HepG2 (cell line): ENCODE data around the gene VGLL4. TPM values are rescaled to one million over a fixed set of nuclear protein-coding genes. Genes with fewer than 3 reads are reported as not detected.
A peak's percentile ranks its signal among the peaks of the same experiment; 100 is the strongest.

Experiments used
- ATAC-seq: fragments of 200-7000 bp; cut with Tn5 transposase; 3 replicates; pipeline ENCODE4 v1.9.1; 2020; ENCODE audit warnings: mild to moderate bottlenecking, moderate library complexity
- BruUV-seq: library from RNA; stranded (reverse); fragments of 400-500 nt; replicated peaks from 2 replicates; lab custom pipeline; 2021; lab: Mats Ljungman, UMichigan
- CTCF ChIA-PET: fragments of 300-600 bp; formaldehyde crosslinking; extraction: SDS; loops from one replicate; lab custom pipeline; 2021; ENCODE audit warnings: low total read pairs, inconsistent platforms, low intra/inter-chr PET ratio; lab: Yijun Ruan, JAX
- POLR2A ChIA-PET: fragments of 350-600 bp; sonication (Branson Sonifier 250); formaldehyde crosslinking; loops from one replicate; lab custom pipeline; 2020; ENCODE audit warnings: antibody characterized with exemption, inconsistent platforms; lab: Yijun Ruan, JAX
- DNase-seq: peaks from one replicate; pipeline ENCODE4 v3.0.0-alpha.2; 2015; ENCODE audit warnings: low spot score
- FAIRE-seq: peaks from 3 replicates; lab custom pipeline; 2011; peaks lifted over from hg19 to GRCh38; lab: Jason Lieb, UNC
- H2AFZ ChIP-seq: one replicate; pipeline ENCODE4 v1.6.1; 2011; ENCODE audit warnings: low read length, inconsistent platforms
- H3K27ac ChIP-seq: fragments of 300-600 bp; 3 replicates; pipeline ENCODE4 v1.8.0; 2011; ENCODE audit warnings: mixed run types, mild to moderate bottlenecking, mixed read lengths, low read length, inconsistent platforms; ENCODE audit not compliant: insufficient read depth; ENCODE audit errors: extremely low read length
- H3K27me3 ChIP-seq, 2 experiments: fragments of 200-600 bp in 1 of 2; 2 replicates in 1 of 2; 3 replicates in 1 of 2; pipeline versions ENCODE4 v1.6.0 to v1.8.0; 2011; ENCODE audit warnings: low read length in 2 of 2, mild to moderate bottlenecking in 2 of 2, moderate library complexity in 2 of 2, inconsistent platforms in 1 of 2; ENCODE audit not compliant: insufficient read depth in 2 of 2, control insufficient read depth in 1 of 2
- H3K36me3 ChIP-seq, 2 experiments: fragments of 200-600 bp in 1 of 2; replicated peaks in 1 of 2; 2 replicates in 1 of 2; 3 replicates in 1 of 2; pipeline versions ENCODE4 v1.5.1 to v1.8.0; 2011; ENCODE audit warnings: low read length in 2 of 2, inconsistent platforms in 1 of 2; ENCODE audit not compliant: insufficient read depth in 2 of 2, control insufficient read depth in 1 of 2
- H3K4me1 ChIP-seq: 2 replicates; pipeline ENCODE4 v1.5.1; 2012; ENCODE audit warnings: low read length, inconsistent platforms; ENCODE audit not compliant: insufficient read depth
- H3K4me2 ChIP-seq: 2 replicates; pipeline ENCODE4 v1.6.0; 2011; ENCODE audit warnings: low read depth, low read length, inconsistent platforms
- H3K4me3 ChIP-seq, 3 experiments: fragments of 200-600 bp in 1 of 3; sonication (generic), shearing (Covaris generic) in 1 of 3; replicated peaks in 1 of 3; 2 replicates each; pipeline ENCODE4 v1.5.1; 2011 to 2016; ENCODE audit warnings: low read length in 3 of 3, inconsistent platforms in 2 of 3, low read depth in 2 of 3, mild to moderate bottlenecking in 2 of 3, control low read depth in 1 of 3, mixed read lengths in 1 of 3; ENCODE audit not compliant: insufficient read depth in 1 of 3
- H3K79me2 ChIP-seq: one replicate; pipeline ENCODE4 v1.6.1; 2011; ENCODE audit warnings: low read length, inconsistent platforms; ENCODE audit not compliant: insufficient read depth
- H3K9ac ChIP-seq: 2 replicates; pipeline ENCODE4 v1.6.0; 2011; ENCODE audit warnings: mild to moderate bottlenecking, low read depth, low read length, inconsistent platforms; ENCODE audit not compliant: insufficient read depth
- H3K9me3 ChIP-seq: 2 replicates; pipeline ENCODE4 v1.5.1; 2012; ENCODE audit warnings: mild to moderate bottlenecking, low read length
- H4K20me1 ChIP-seq: 2 replicates; pipeline ENCODE4 v1.6.0; 2011; ENCODE audit warnings: inconsistent platforms, mild to moderate bottlenecking, low read length, moderate library complexity; ENCODE audit not compliant: insufficient read depth
- ARNT2 ChIP-seq: sonication (generic); formaldehyde crosslinking; IDR thresholded peaks from 2 replicates; pipeline ENCODE4 v1.8.0; 2022; ENCODE audit warnings: mild to moderate bottlenecking, low read depth, missing genetic modification reagents, moderate library complexity
- ARNTL ChIP-seq: sonication (generic); formaldehyde crosslinking; IDR thresholded peaks from 2 replicates; pipeline ENCODE4 v1.4.0; 2020; ENCODE audit warnings: mild to moderate bottlenecking, missing genetic modification reagents
- HMGA1 ChIP-seq: sonication (generic); formaldehyde crosslinking; conservative IDR thresholded peaks from 2 replicates; pipeline ENCODE4 v1.4.0; 2020; ENCODE audit warnings: missing genetic modification reagents
- JDP2 ChIP-seq: sonication (generic); formaldehyde crosslinking; IDR thresholded peaks from 2 replicates; pipeline ENCODE4 v1.8.1; 2022; ENCODE audit warnings: missing genetic modification reagents, borderline replicate concordance
- MXD4 ChIP-seq: IDR thresholded peaks from 2 replicates; pipeline ENCODE4 v1.6.1; 2016; ENCODE audit warnings: mild to moderate bottlenecking, missing biosample characterization, missing genetic modification reagents
- NFE2L2 ChIP-seq: fragments of 150-350 bp; IDR thresholded peaks from 2 replicates; pipeline ENCODE4 v1.6.1; 2014; ENCODE audit warnings: low read length
- PAX8 ChIP-seq: sonication (generic); formaldehyde crosslinking; IDR thresholded peaks from 2 replicates; pipeline ENCODE4 v1.8.0; 2022; ENCODE audit warnings: mild to moderate bottlenecking, missing genetic modification reagents, borderline replicate concordance
- TOE1 ChIP-seq: sonication (generic); formaldehyde crosslinking; IDR thresholded peaks from 2 replicates; pipeline ENCODE4 v1.4.0; 2020; ENCODE audit warnings: mild to moderate bottlenecking, missing genetic modification reagents
- ZNF17 ChIP-seq: sonication (generic); formaldehyde crosslinking; IDR thresholded peaks from 2 replicates; pipeline ENCODE4 v1.5.0; 2020; ENCODE audit warnings: mild to moderate bottlenecking, missing genetic modification reagents
- ZNF224 ChIP-seq: sonication (generic); formaldehyde crosslinking; IDR thresholded peaks from 2 replicates; pipeline ENCODE4 v1.5.0; 2020; ENCODE audit warnings: mild to moderate bottlenecking, missing genetic modification reagents
- ZNF430 ChIP-seq: sonication (generic); formaldehyde crosslinking; IDR thresholded peaks from 2 replicates; pipeline ENCODE4 v1.9.0; 2021; ENCODE audit warnings: mild to moderate bottlenecking, missing genetic modification reagents
- ZNF451 ChIP-seq: sonication (generic); formaldehyde crosslinking; IDR thresholded peaks from 2 replicates; pipeline ENCODE4 v1.5.0; 2020; ENCODE audit warnings: mild to moderate bottlenecking, missing genetic modification reagents
- ZNF569 ChIP-seq: sonication (generic); formaldehyde crosslinking; IDR thresholded peaks from 2 replicates; pipeline ENCODE4 v1.5.0; 2020; ENCODE audit warnings: mild to moderate bottlenecking, missing genetic modification reagents, moderate library complexity, borderline replicate concordance
- ZNF800 ChIP-seq: sonication (generic); formaldehyde crosslinking; IDR thresholded peaks from 2 replicates; pipeline ENCODE4 v1.4.0; 2020; ENCODE audit warnings: missing genetic modification reagents
- ZSCAN29 ChIP-seq: sonication (generic); formaldehyde crosslinking; conservative IDR thresholded peaks from 2 replicates; pipeline ENCODE4 v1.4.0; 2020; ENCODE audit warnings: mild to moderate bottlenecking, missing genetic modification reagents
- WGBS: methylation state at CpG from one replicate; pipeline ENCODE4 v1.1.6; 2017; ENCODE audit warnings: low lambda C conversion rate; 5-methylcytosine and 5-hydroxymethylcytosine counted together
- in situ Hi-C: cut with HindIII; loops from 2 replicates; pipeline ENCODE4 v1.10.0; 2017; ENCODE audit warnings: low pct_unique_long_range_greater_than_20kb; ENCODE audit not compliant: extremely low pct_ligation_motif_present
- intact Hi-C: fragments of 100-400 bp; cut with micrococcal nuclease; formaldehyde crosslinking; loops from one replicate; pipeline ENCODE4 v1.10.0; 2022; ENCODE audit not compliant: unreplicated experiment
- polyA plus RNA-seq, 8 experiments: library from polyadenylated mRNA; depleted of rRNA in 3 of 8; stranded (reverse) in 7 of 8; unstranded in 1 of 8; fragments of >200 nt; fragmentation: Illumina TruSeq in 4 of 8; extraction: Trizol in 4 of 8; gene quantifications; 2 replicates each; pipeline versions ENCODE4 v1.2.1 to v1.2.3, GENCODE V29; 2011 to 2016; ENCODE audit warnings: low read depth in 4 of 8, missing spikeins in 1 of 8, mixed read lengths in 1 of 8; ENCODE audit not compliant: insufficient read depth in 1 of 8
- total RNA-seq, 5 experiments: library from RNA; depleted of rRNA; stranded (reverse); fragments of >200 nt; fragmentation: Illumina TruSeq; extraction: Trizol; gene quantifications; 2 replicates each; pipeline ENCODE4 v1.2.3, GENCODE V29; 2016; ENCODE audit warnings: low read depth in 1 of 5
- TF ChIP-seq, protein P1 (sequence below): sonication (generic); formaldehyde crosslinking; conservative IDR thresholded peaks from 2 replicates; pipeline ENCODE4 v1.8.0; 2022; ENCODE audit warnings: mild to moderate bottlenecking, moderate library complexity, missing genetic modification reagents

VGLL4 gene
- total and polyA plus RNA-seq, 2 of the 13 experiments (the other 11 are each of a cell fraction or from before 2014, with no cell fraction given): 23.2 to 39.0 TPM

DNA sequence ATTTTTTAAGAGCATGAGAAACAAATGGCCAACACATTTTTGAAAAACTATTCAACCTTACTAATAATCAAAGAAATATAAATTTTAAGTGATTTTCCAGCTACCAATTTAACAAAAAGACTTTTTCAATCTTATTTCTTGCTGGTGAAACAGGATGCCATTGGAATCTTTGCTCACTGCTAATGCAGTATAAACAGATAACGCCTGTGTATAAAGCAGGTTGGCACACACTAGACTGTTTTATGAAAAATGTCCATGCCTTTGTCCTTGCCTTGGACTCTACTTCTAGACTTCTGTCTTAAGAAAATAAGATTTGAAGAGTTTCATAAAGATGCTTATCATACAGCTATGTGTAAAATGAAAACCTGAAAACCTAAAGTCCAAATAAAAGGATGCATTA, 5.0 kb upstream of the VGLL4 start:
- Histone ChIP-seq H3K4me1 (peaks cover 8% of the 10 kb centered on the region), H3K9me3 (no peaks in the 10 kb centered on the region), H3K36me3 (no peaks in the 10 kb centered on the region), H3K27ac (no peak overlapping the region), H3K9ac (no peak overlapping the region), H3K27me3 (no peaks in the 10 kb centered on the region), H3K4me2 (no peak overlapping the region), H4K20me1 (no peaks in the 10 kb centered on the region; the same call in 1 of the 2 replicates), H3K4me3 (no peak overlapping the region), H2AFZ (no peak overlapping the region), H3K79me2 (no peaks in the 10 kb centered on the region)
- FAIRE-seq (no peak), DNase-seq (no peak), ATAC-seq (no peak)
- intact Hi-C loops (no loop called here), in situ Hi-C loops (no loop called here)
- CTCF ChIA-PET: no interaction called here
- TF ChIP-seq JDP2: no peak
- no peak for TF ChIP-seq ZNF17
- no peak for TF ChIP-seq ZNF451 (CRISPR knock-in tag)
- TF ChIP-seq NFE2L2: no peak
- TF ChIP-seq ARNTL (CRISPR knock-in tag): no peak
- TF ChIP-seq TOE1 (CRISPR knock-in tag): no peak
- TF ChIP-seq ZNF569 (CRISPR knock-in tag): no peak
- no peak for TF ChIP-seq ZNF224 (CRISPR knock-in tag)
- TF ChIP-seq MXD4 (CRISPR knock-in tag): no peak
- no TSS peak for BruUV-seq
- POLR2A ChIA-PET: no interaction called here
- WGBS: 97% methylated on average over 1 of the region's 1 CpG

GRCh38 chr3:11643201-11643603, 513 bp downstream of the VGLL4 start:
- peaks cover 51% of the 10 kb centered on the region for H3K79me2 ChIP-seq
- intact Hi-C loops (loop anchor here (2.0 to 5.0 kb wide), 2 partner anchors 24 to 36 kb away; no protein-coding TSS in a partner anchor), in situ Hi-C loops (loop anchor here (5.0 kb wide), 1 partner anchor 51 kb away; no protein-coding TSS in a partner anchor)
- peak overlapping the region; percentile 87 for H3K9ac ChIP-seq
- DNase-seq (no peak), ATAC-seq (peak; percentile 68), FAIRE-seq (no peak)
- H3K27me3 ChIP-seq: no peaks in the 10 kb centered on the region; a peak in 1 of 5 replicates
- H2AFZ ChIP-seq: no peak overlapping the region
- no peaks in the 10 kb centered on the region; the same call in 1 of the 2 replicates for H4K20me1 ChIP-seq
- CTCF ChIA-PET: no interaction called here
- H3K4me3 ChIP-seq: peak overlapping the region; percentile 85 to 89 (median 88)
- H3K36me3 ChIP-seq: peaks cover 0 to 5% of the 10 kb centered on the region in 2 experiments; a peak in 1 of 5 replicates
- POLR2A ChIA-PET: interaction anchor here (1.1 to 2.0 kb wide), 5 partner anchors 17 to 134 kb away, joined by 4 to 15 read pairs (median 11); no protein-coding TSS in a partner anchor
- 0% methylated on average over 18 of the region's 18 CpGs for WGBS
- peak overlapping the region; percentile 83 for H3K4me2 ChIP-seq
- H3K4me1 ChIP-seq: peaks cover 32% of the 10 kb centered on the region
- TSS peak; percentile 69 for BruUV-seq
- peak overlapping the region; percentile 90 for H3K27ac ChIP-seq
- H3K9me3 ChIP-seq: no peaks in the 10 kb centered on the region
- TF ChIP-seq ZSCAN29 (CRISPR knock-in tag) (0 out of 2 replicates have a peak, but pooled peaks have one; percentile 23), ZNF800 (0 out of 2 replicates have a peak, but pooled peaks have one; percentile 2), HMGA1 (CRISPR knock-in tag) (no peak), ARNT2 (CRISPR knock-in tag) (peak; percentile 13; the same call in 1 of the 2 replicates), ZNF430 (CRISPR knock-in tag) (0 out of 2 replicates have a peak, but pooled peaks have one; percentile 19), PAX8 (CRISPR knock-in tag) (0 out of 2 replicates have a peak, but pooled peaks have one; percentile 33)
- TF ChIP-seq, protein P1, sequence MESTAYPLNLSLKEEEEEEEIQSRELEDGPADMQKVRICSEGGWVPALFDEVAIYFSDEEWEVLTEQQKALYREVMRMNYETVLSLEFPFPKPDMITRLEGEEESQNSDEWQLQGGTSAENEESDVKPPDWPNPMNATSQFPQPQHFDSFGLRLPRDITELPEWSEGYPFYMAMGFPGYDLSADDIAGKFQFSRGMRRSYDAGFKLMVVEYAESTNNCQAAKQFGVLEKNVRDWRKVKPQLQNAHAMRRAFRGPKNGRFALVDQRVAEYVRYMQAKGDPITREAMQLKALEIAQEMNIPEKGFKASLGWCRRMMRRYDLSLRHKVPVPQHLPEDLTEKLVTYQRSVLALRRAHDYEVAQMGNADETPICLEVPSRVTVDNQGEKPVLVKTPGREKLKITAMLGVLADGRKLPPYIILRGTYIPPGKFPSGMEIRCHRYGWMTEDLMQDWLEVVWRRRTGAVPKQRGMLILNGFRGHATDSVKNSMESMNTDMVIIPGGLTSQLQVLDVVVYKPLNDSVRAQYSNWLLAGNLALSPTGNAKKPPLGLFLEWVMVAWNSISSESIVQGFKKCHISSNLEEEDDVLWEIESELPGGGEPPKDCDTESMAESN (CRISPR knock-in tag): 0 out of 2 replicates have a peak, but pooled peaks have one; percentile 8
